ENCODE results near the gene CLASP1. TPM values are rescaled to one million over a fixed set of nuclear protein-coding genes. Genes with fewer than 3 reads are reported as not detected.

CLASP1 gene
- total RNA-seq (2021; fragmentation: NEBNext Ultra II Directional; extraction: Animal tissue kit (Norgen Biotek cat#: 25700)) (44.3 and 53.9 TPM in 2 replicates), polyA plus RNA-seq (2011; rRNA removed) (7.3 and 9.2 TPM in 2 replicates), polyA minus RNA-seq (2011; rRNA and poly(A)+ RNA removed) (47.6 and 48.5 TPM in 2 replicates)
- 8.6 TPM for polyA plus RNA-seq (2011; cell fraction: cytosol; rRNA removed)
- polyA plus RNA-seq (2011; cell fraction: nucleus; rRNA removed): 24.5 TPM
- polyA plus RNA-seq (2012, experiment 1 of 2): 21.2 to 29.0 TPM (median 25.5 TPM) in 4 replicates
- 1.3 TPM for polyA plus RNA-seq (2012, experiment 2 of 2)
- polyA plus RNA-seq (2013, experiment 1 of 2): 15.6 TPM
- polyA plus RNA-seq (2013, experiment 2 of 2): 14.2 TPM
- polyA minus RNA-seq (2011; cell fraction: cytosol; rRNA and poly(A)+ RNA removed): 27.3 TPM
- polyA minus RNA-seq (2011; cell fraction: nucleus; rRNA and poly(A)+ RNA removed): 147 TPM
- long read RNA-seq, experiment 1, partial matches to known transcripts: 8 of 37 reads
- long read RNA-seq, experiment 1, other reads (novel, unspliced or antisense): 29 of 37 reads
- long read RNA-seq, experiment 2, partial matches to known transcripts: 0 of 4 reads
- long read RNA-seq, experiment 2, other reads (novel, unspliced or antisense): 4 of 4 reads

- Histone ChIP-seq H4K5ac (ENCODE audit: insufficient read length, low read depth, low read length) (peak within 1 kb of the TSS; percentile 85), H3K27me3 (replicated peaks in 1 of 4; ENCODE audit: control insufficient read depth in 3 of 4, extremely low read depth in 1 of 4, insufficient read depth in 3 of 4, low read length in 3 of 4) (no peaks in the 10 kb centered on the region), H2BK120ac (replicated peaks; ENCODE audit: low read depth, low read length) (no peak within 1 kb of the TSS), H3K79me1 (ENCODE audit: low read depth, low read length) (peaks cover 7% of the 10 kb centered on the region), H2AK5ac (ENCODE audit: low read depth, low read length) (no peak within 1 kb of the TSS; the same call in 1 of the 2 replicates), H3K4me3 (ENCODE audit: extremely low read depth in 1 of 4, insufficient read depth in 2 of 4, low read depth in 3 of 4, low read length in 4 of 4) (peak within 1 kb of the TSS; percentile 77 to 91 (median 82)), H3K27ac (ENCODE audit: low read depth, low read length) (peak within 1 kb of the TSS; percentile 81), H3K9ac (replicated peaks in 1 of 4; ENCODE audit: extremely low read depth in 1 of 4, low read depth in 3 of 4, low read length in 3 of 4) (peak within 1 kb of the TSS; percentile 81 to 96 (median 85)), H2BK15ac (ENCODE audit: low read length) (no peak within 1 kb of the TSS), H3K18ac (ENCODE audit: extremely low read depth, low read length) (peak within 1 kb of the TSS; percentile 93), H4K20me1 (replicated peaks in 1 of 2; ENCODE audit: control insufficient read depth in 1 of 2, insufficient read depth in 2 of 2, low read length in 2 of 2) (peaks cover 3 to 5% of the 10 kb centered on the region in 2 experiments), H3K4me1 (replicated peaks in 1 of 4; ENCODE audit: control insufficient read depth in 3 of 4, insufficient read depth in 4 of 4, low read length in 3 of 4) (peaks cover 0 to 5% (median 2%) of the 10 kb centered on the region in 4 experiments; a peak in 3 of 7 replicates), H3K79me2 (ENCODE audit: control insufficient read depth in 1 of 2, insufficient read depth in 2 of 2, low read length in 2 of 2) (peaks cover 14 to 56% of the 10 kb centered on the region in 2 experiments), H2BK12ac (ENCODE audit: low read depth, low read length) (no peak within 1 kb of the TSS; the same call in 1 of the 2 replicates), H3K9me3 (ENCODE audit: insufficient read depth in 2 of 2, low read depth in 1 of 2, low read length in 1 of 2) (no peaks in the 10 kb centered on the region), H3K4ac (replicated peaks; ENCODE audit: insufficient read length, low read depth, low read length) (peak within 1 kb of the TSS; percentile 25), H3K56ac (replicated peaks; ENCODE audit: insufficient read length, low read depth, low read length) (peak within 1 kb of the TSS; percentile 84), H4K8ac (ENCODE audit: extremely low read depth, insufficient read depth, low read length) (peak within 1 kb of the TSS; percentile 95), H3K14ac (ENCODE audit: insufficient read length) (no peak within 1 kb of the TSS), H2AFZ (ENCODE audit: low read length) (peak within 1 kb of the TSS; percentile 73), H3K23me2 (ENCODE audit: low read depth, low read length) (peaks cover 8% of the 10 kb centered on the region), H3K36me3 (ENCODE audit: control insufficient read depth in 2 of 4, insufficient read depth in 4 of 4, low read length in 3 of 4) (no peaks in the 10 kb centered on the region), H2BK5ac (ENCODE audit: low read depth, low read length) (peak within 1 kb of the TSS; percentile 85), H3K4me2 (ENCODE audit: insufficient read depth in 1 of 2, low read depth in 2 of 2, low read length in 2 of 2) (peak within 1 kb of the TSS; percentile 83 to 98), H3K23ac (ENCODE audit: insufficient read length) (no peak within 1 kb of the TSS), H2BK20ac (ENCODE audit: low read length) (0 out of 2 replicates have a peak within 1 kb of the TSS, but pooled peaks have one; percentile 73), H4K91ac (replicated peaks; ENCODE audit: insufficient read length, low read length) (peak within 1 kb of the TSS; percentile 42)
- POLR2A ChIA-PET (ENCODE audit: partially characterized antibody): interaction anchor here (0.6 to 4.7 kb wide), 24 partner anchors 8 to 177 kb away, joined by 3 to 42 read pairs (median 4); partner anchors contain the start of genes NIFK and RNU4ATAC
- FAIRE-seq (no peak), DNase-seq (ENCODE audit: low read depth in 1 of 2, low spot score in 2 of 2) (no peak)
- WGBS, 2 experiments (ENCODE audit: extremely low coverage in 1 of 2, insufficient coverage in 1 of 2, insufficient read length in 1 of 2, insufficient replicate concordance in 2 of 2, low coverage in 1 of 2, low lambda C conversion rate in 2 of 2, missing lambda C conversion rate in 1 of 2): 2% methylated on average over 29 of the region's 36 CpGs; no CpG with 5 or more reads in 1 of the 2 experiments
- CTCF ChIA-PET (ENCODE audit: partially characterized antibody): interaction anchor here (0.7 to 2.7 kb wide), 5 partner anchors 9 to 116 kb away, joined by 3 to 7 read pairs (median 3); no protein-coding TSS in a partner anchor
- TF ChIP-seq SUZ12 (IDR thresholded peaks at IDR 0.05; ENCODE audit: low read length) (no peak), BCL11A (IDR thresholded peaks at IDR 0.05; ENCODE audit: low read depth in 2 of 2, low read length in 2 of 2) (no peak), POLR2AphosphoS5 (IDR thresholded peaks at IDR 0.05; ENCODE audit: low read depth, low read length) (peak; percentile 24; the same call in 1 of the 2 replicates), KDM4A (IDR thresholded peaks at IDR 0.05; ENCODE audit: low read depth, low read length, severe bottlenecking) (peak; percentile 4), RAD21 (IDR thresholded peaks at IDR 0.05 in 1 of 2, conservative IDR thresholded peaks at IDR 0.05 in 1 of 2; ENCODE audit: low read depth in 2 of 2, low read length in 2 of 2) (0 out of 4 replicates have a peak, but pooled peaks of 1 of the 2 experiments have one; percentile 0), PHF8 (conservative IDR thresholded peaks at IDR 0.05; ENCODE audit: low read depth, low read length) (peak; percentile 65), ATF3 (IDR thresholded peaks at IDR 0.05; ENCODE audit: insufficient read depth, low read depth, low read length) (no peak), SIRT6 (IDR thresholded peaks at IDR 0.05; ENCODE audit: low read length) (no peak), CBX8 (IDR thresholded peaks at IDR 0.05; ENCODE audit: borderline replicate concordance, low read depth, low read length) (no peak)
Observed at GRCh38 chr2:121649149-121649595, at the start of gene CLASP1. Gene CLASP1, minus strand, starts transcription at chr2:121649462. Its CDS starts 43,567 bp downstream, at chr2:121605895.

Data from H1 (cell line).